ENCODE measurements around the gene CCDC8.

- no peak for TF ChIP-seq GATA3 (IDR thresholded peaks at IDR 0.05; ENCODE audit: low read depth, low read length)
- TF ChIP-seq GATA2 (IDR thresholded peaks at IDR 0.05; ENCODE audit: low read depth, low read length) = no peak
Observed at GRCh38 chr19:46404055-46404752, 9.2 kb downstream of the CCDC8 start.

All from SH-SY5Y (cell line).